HG03066 (cell line): ENCODE measurements around the gene DHRS1.

ENCODE experiments used
- ATAC-seq: cut with Tn5 transposase; IDR thresholded peaks from one replicate; pipeline ENCODE4 v1.9.1; 2021; ENCODE audit warnings: low read depth; ENCODE audit not compliant: unreplicated experiment

DHRS1 gene

GRCh38 chr14:24299255-24300191, at the start of gene DHRS1, which contains the start of gene NOP9:
TSS of gene DHRS1 (minus strand) at chr14:24299780. CDS start at chr14:24299106, 674 bp downstream.
TSS of gene NOP9 (plus strand) at chr14:24299850. CDS start at chr14:24299955, 105 bp downstream.
- peak; percentile 75 for ATAC-seq

- ATAC-seq: no peak
Observed at GRCh38 chr14:24348186-24348585, 48.6 kb upstream of the DHRS1 start.

GRCh38 chr14:24347134-24347533, 47.6 kb upstream of the DHRS1 start:
- ATAC-seq: no peak

GRCh38 chr14:24343795-24344660, 44.4 kb upstream of the DHRS1 start:
- ATAC-seq: no peak

GRCh38 chr14:24342889-24343288, 43.3 kb upstream of the DHRS1 start:
- no peak for ATAC-seq

GRCh38 chr14:24340606-24341005, 41.0 kb upstream of the DHRS1 start:
- ATAC-seq: no peak

GRCh38 chr14:24339284-24340151, 39.9 kb upstream of the DHRS1 start, which contains the start of gene RIPK3:
TSS of gene RIPK3 (minus strand) at chr14:24339991. CDS start at chr14:24339826, 165 bp downstream.
- ATAC-seq: peak; percentile 93

- no peak for ATAC-seq
Observed at GRCh38 chr14:24338843-24339242, 39.3 kb upstream of the DHRS1 start.

GRCh38 chr14:24337824-24338175, 38.2 kb upstream of the DHRS1 start:
- ATAC-seq: no peak

GRCh38 chr14:24337144-24337823, 37.7 kb upstream of the DHRS1 start:
- no peak for ATAC-seq

- ATAC-seq: no peak
Observed at GRCh38 chr14:24335461-24336171, 36.0 kb upstream of the DHRS1 start.

- ATAC-seq: no peak
Observed at GRCh38 chr14:24334431-24335291, 35.1 kb upstream of the DHRS1 start, which contains the start of gene ADCY4. TSS of gene ADCY4 (minus strand) at chr14:24335071. CDS start at chr14:24334652, 419 bp downstream.

- ATAC-seq: peak; percentile 70
Observed at GRCh38 chr14:24332268-24332993, 32.9 kb upstream of the DHRS1 start.

- ATAC-seq: no peak
Observed at GRCh38 chr14:24331731-24332267, 32.2 kb upstream of the DHRS1 start.

GRCh38 chr14:24330973-24331674, 31.5 kb upstream of the DHRS1 start:
- no peak for ATAC-seq

- no peak for ATAC-seq
Observed at GRCh38 chr14:24329736-24330135, 30.2 kb upstream of the DHRS1 start.
